Esophagus muscularis mucosa (tissue), 4 donors: ENCODE results near the gene CTXN3.

ENCODE experiments used
- CTCF ChIP-seq, 3 experiments: fragments of 200-600 bp in 2 of 3; fragments of 450-650 bp in 1 of 3; sonication (generic) in 2 of 3; IDR thresholded peaks; one replicate each; pipeline ENCODE4 v1.5.1; 2017 to 2019; ENCODE audit warnings: antibody characterized with exemption in 3 of 3, mild to moderate bottlenecking in 2 of 3, moderate library complexity in 1 of 3
- EP300 ChIP-seq: sonication (generic); formaldehyde crosslinking; IDR thresholded peaks from one replicate; pipeline ENCODE4 v1.6.1; 2017; ENCODE audit warnings: antibody characterized with exemption
- POLR2A ChIP-seq: fragments of 450-650 bp; IDR thresholded peaks from one replicate; pipeline ENCODE4 v1.6.1; 2017; ENCODE audit warnings: antibody characterized with exemption, moderate library complexity, mild to moderate bottlenecking, low read depth

GRCh38 chr5:127707209-127707608 lies 58.3 kb downstream of the CTXN3 start:
- TF ChIP-seq CTCF (IDR thresholded peaks at IDR 0.05) (no peak), POLR2A (no peak), EP300 (no peak)
